ENCODE results near the gene HAPLN2. TPM values are rescaled to one million over a fixed set of nuclear protein-coding genes. Genes with fewer than 3 reads are reported as not detected.

Gene HAPLN2
- total and polyA plus RNA-seq, 8 donors, result 0.38 to 0.46 TPM; not detected in 6

DNA sequence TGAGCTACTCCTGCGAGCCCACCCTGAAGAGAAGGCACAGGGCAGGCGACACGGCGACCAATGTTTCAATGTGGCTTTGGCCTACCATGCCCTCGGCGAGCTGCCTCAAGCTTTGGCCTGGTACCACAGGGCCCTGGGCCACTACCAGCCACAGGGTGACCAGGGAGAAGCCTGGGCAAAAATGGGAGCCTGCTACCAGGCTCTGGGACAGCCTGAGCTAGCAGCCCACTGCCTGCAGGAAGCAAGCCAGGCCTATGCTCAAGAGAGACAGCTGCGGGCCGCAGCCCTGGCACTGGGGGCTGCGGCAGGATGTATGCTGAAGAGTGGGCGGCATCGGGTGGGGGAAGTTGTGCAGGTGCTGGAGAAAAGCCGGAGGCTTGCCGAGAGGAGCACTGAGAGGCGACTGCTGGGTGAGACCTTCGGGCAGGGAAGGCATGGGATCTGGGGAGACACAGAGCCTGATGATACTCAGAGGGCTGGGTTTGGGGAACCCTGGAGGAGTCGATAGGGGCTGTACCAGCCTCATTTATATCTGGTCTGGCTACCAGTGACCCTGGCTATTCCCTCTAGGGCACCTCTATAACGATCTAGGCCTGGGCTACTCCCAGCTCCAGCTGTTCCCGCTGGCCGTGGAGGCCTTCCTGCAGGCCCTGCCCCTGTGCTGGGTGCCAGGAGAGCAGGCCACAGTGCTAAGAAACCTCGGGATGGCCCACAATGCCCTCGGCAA, 37.4 kb upstream of the HAPLN2 start:
- FAIRE-seq, result no peak
- TF ChIP-seq, protein P1, sequence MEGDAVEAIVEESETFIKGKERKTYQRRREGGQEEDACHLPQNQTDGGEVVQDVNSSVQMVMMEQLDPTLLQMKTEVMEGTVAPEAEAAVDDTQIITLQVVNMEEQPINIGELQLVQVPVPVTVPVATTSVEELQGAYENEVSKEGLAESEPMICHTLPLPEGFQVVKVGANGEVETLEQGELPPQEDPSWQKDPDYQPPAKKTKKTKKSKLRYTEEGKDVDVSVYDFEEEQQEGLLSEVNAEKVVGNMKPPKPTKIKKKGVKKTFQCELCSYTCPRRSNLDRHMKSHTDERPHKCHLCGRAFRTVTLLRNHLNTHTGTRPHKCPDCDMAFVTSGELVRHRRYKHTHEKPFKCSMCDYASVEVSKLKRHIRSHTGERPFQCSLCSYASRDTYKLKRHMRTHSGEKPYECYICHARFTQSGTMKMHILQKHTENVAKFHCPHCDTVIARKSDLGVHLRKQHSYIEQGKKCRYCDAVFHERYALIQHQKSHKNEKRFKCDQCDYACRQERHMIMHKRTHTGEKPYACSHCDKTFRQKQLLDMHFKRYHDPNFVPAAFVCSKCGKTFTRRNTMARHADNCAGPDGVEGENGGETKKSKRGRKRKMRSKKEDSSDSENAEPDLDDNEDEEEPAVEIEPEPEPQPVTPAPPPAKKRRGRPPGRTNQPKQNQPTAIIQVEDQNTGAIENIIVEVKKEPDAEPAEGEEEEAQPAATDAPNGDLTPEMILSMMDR (IDR thresholded peaks at IDR 0.05), result no peak
- Histone ChIP-seq H3K4me3 (no peak overlapping the region), H3K36me3 (no peaks in the 10 kb centered on the region), H3K9me3 (no peaks in the 10 kb centered on the region), H3K27me3 (no peaks in the 10 kb centered on the region), H3K4me1 (no peaks in the 10 kb centered on the region), H3K27ac (no peak overlapping the region)
- WGBS, 2 donors, result 71 to 77% methylated on average over 21 of the region's 21 CpGs
- intact Hi-C loops (cut with DNase I), result no loop called here
- DNase-seq, result peak in 1 of 6 donors; percentile 48
- ATAC-seq, result no peak

DNA sequence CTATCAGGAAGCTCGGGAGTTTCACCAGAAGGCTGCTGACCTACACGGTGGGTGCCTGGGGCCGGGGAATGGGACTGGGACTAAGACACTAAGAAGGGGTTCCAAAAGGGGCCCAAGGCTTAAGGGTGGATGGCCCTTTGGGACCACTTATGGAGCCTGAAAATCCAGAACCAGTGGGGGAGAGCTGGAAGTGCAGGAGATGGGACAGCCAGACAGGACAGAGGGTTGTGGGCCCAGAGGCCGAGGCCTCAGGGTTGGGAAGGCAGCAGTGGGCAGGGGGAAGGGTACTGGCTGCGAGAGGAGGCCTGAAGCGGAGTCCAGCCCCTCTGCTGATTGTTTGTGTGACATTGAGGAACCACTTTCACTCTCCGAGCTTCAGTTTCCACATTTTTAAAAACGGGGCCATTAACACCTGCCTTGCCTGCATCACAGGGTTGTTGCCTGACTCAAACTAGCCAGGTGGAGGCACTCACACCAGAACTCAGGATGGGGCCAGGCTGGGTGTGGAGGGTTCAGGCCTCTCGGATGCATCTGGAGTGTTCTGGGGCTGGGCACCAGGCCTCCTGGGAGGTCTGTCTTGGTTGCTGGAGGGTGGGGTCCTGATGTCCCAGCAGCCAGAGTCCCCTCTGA, 36.7 kb upstream of the HAPLN2 start:
- Histone ChIP-seq H3K27ac (no peak overlapping the region), H3K27me3 (no peaks in the 10 kb centered on the region), H3K36me3 (no peaks in the 10 kb centered on the region), H3K9me3 (no peaks in the 10 kb centered on the region), H3K4me1 (no peaks in the 10 kb centered on the region), H3K4me3 (no peak overlapping the region)
- TF ChIP-seq, protein P1 (IDR thresholded peaks at IDR 0.05), result no peak
- ATAC-seq, result no peak
- WGBS, 2 donors, result 66 to 76% methylated on average over 9 of the region's 9 CpGs
- no peak for FAIRE-seq
- peak in 1 of 6 donors; percentile 47 for DNase-seq
- intact Hi-C loops (cut with DNase I), result no loop called here

DNA sequence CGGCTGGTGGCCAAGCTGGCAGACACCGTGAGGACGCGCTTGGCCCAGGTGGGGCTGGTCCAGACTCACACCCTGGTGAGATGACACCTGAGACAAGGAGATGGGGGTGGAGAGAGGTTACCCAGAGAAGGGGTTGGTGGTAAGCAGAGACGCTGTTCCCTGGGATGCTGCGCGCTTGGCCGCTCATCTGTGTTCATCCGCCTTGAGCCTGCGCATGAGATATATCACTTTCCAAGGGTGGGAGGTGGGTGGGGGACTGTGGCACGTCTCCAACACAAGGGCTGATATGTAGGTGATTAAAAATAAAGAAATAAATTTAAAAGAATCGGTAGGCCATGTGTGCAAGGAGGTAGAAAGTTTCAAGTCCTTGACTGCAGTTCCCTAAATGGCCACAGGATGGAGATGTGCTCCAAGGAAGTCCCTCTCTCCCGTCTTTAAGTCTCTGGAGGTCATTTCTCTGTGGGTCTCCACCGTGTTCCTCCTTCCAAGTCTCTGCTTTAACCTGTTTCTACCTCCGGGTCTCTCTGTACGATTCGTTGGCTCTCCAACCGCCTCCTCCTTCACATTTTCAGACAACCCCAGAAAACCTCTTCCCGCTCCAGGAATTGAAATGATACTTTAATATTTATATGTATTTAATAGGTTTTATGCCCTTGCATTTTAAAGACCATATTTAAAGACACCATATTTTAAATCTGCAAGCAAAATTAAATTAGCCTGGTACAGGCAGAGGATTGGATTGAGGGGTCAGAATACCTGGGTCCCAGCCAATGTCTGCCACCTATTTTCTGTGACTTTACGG, 35.2 kb upstream of the HAPLN2 start:
- Histone ChIP-seq H3K4me3 (no peak overlapping the region), H3K4me1 (no peaks in the 10 kb centered on the region), H3K36me3 (no peaks in the 10 kb centered on the region), H3K9me3 (no peaks in the 10 kb centered on the region), H3K27me3 (no peaks in the 10 kb centered on the region), H3K27ac (no peak overlapping the region)
- intact Hi-C loops (cut with DNase I), result no loop called here
- TF ChIP-seq, protein P1 (IDR thresholded peaks at IDR 0.05), result peak; percentile 87 to 95 (median 88)
- ATAC-seq (peak; percentile 74 to 94 (median 86)), DNase-seq (peak in 5 of 6 donors; percentile 54 to 77 (median 64)), FAIRE-seq (no peak)
- 52 to 53% methylated on average over 20 of the region's 20 CpGs for WGBS, 2 donors

DNA sequence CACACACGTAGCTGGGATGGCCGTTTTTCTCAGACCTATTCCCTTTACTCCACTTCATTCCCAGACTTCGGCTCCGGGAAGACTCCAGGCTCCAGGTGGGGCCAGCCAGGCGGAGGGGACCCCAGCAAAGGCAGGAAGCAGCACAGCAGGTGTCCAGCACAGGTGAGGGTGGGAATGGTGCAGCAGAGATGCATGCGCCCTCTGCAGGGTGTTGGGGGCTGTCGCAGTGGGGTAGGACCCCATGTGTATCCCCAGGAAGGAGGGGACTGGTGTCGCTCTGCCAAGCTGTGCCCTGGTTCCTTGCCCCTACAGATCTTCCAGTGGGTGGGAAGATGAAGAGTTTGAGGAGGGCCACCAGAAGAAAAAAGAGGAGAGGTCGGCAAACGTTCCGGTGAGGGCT, 34.4 kb upstream of the HAPLN2 start:
- intact Hi-C loops (cut with DNase I), result no loop called here
- Histone ChIP-seq H3K9me3 (no peaks in the 10 kb centered on the region), H3K4me1 (no peaks in the 10 kb centered on the region), H3K36me3 (no peaks in the 10 kb centered on the region), H3K4me3 (no peak overlapping the region), H3K27ac (no peak overlapping the region), H3K27me3 (no peaks in the 10 kb centered on the region)
- DNase-seq (peak in 1 of 6 donors; percentile 43), ATAC-seq (peak in 3 of 4 donors; percentile 25 to 40 (median 36)), FAIRE-seq (no peak)
- TF ChIP-seq, protein P1 (IDR thresholded peaks at IDR 0.05), result no peak
- 28 to 32% methylated on average over 11 of the region's 11 CpGs for WGBS, 2 donors
